Keratinocyte (primary cell): ENCODE results near the gene GTPBP6. TPM values are rescaled to one million over a fixed set of nuclear protein-coding genes. Genes with fewer than 3 reads are reported as not detected.

Source experiments
- DNase-seq: peaks from one replicate; pipeline ENCODE4 v3.0.0-alpha.2; 2011; ENCODE audit warnings: low read depth, missing footprints, low spot score
- FAIRE-seq: peaks from 2 replicates; lab custom pipeline; 2011; peaks lifted over from hg19 to GRCh38; lab: Jason Lieb, UNC
- H2AFZ ChIP-seq: 2 replicates; pipeline ENCODE4 v1.6.0; 2012; ENCODE audit warnings: low read length, control low read depth, inconsistent platforms; ENCODE audit not compliant: control insufficient read depth
- H3K27ac ChIP-seq: 2 replicates; pipeline ENCODE4 v1.5.1; 2011; ENCODE audit warnings: low read length; ENCODE audit not compliant: control insufficient read depth, insufficient read depth
- H3K27me3 ChIP-seq: 3 replicates; pipeline ENCODE4 v1.6.0; 2011; ENCODE audit warnings: low read length; ENCODE audit not compliant: control insufficient read depth, insufficient read depth; ENCODE audit errors: extremely low read depth
- H3K36me3 ChIP-seq, 2 experiments: 2 replicates in 1 of 2; 3 replicates in 1 of 2; pipeline ENCODE4 v1.5.1; 2011; ENCODE audit warnings: low read length in 2 of 2, mild to moderate bottlenecking in 1 of 2; ENCODE audit not compliant: control insufficient read depth in 2 of 2, insufficient read depth in 2 of 2; ENCODE audit errors: extremely low read depth in 1 of 2
- H3K4me1 ChIP-seq: 3 replicates; pipeline ENCODE4 v1.5.1; 2011; ENCODE audit warnings: low read length; ENCODE audit not compliant: control insufficient read depth, insufficient read depth; ENCODE audit errors: extremely low read depth
- H3K4me2 ChIP-seq: 3 replicates; pipeline ENCODE4 v1.6.0; 2011; ENCODE audit warnings: low read depth, low read length; ENCODE audit not compliant: control insufficient read depth, insufficient read depth; ENCODE audit errors: extremely low read depth
- H3K4me3 ChIP-seq, 3 experiments: fragments of 200-600 bp in 1 of 3; sonication (generic) in 1 of 3; 2 replicates in 2 of 3; 3 replicates in 1 of 3; pipeline ENCODE4 v1.5.1; 2011 to 2016; ENCODE audit warnings: low read length in 3 of 3, mild to moderate bottlenecking in 3 of 3, control low read depth in 2 of 3, inconsistent platforms in 1 of 3, low read depth in 1 of 3, mixed read lengths in 1 of 3, mixed run types in 1 of 3, moderate library complexity in 1 of 3; ENCODE audit not compliant: control insufficient read depth in 2 of 3, insufficient read depth in 2 of 3; ENCODE audit errors: extremely low read depth in 1 of 3
- H3K79me2 ChIP-seq: 2 replicates; pipeline ENCODE4 v1.6.0; 2012; ENCODE audit warnings: low read length; ENCODE audit not compliant: control insufficient read depth, insufficient read depth
- H3K9ac ChIP-seq: 3 replicates; pipeline ENCODE4 v1.6.0; 2011; ENCODE audit warnings: low read length; ENCODE audit not compliant: control insufficient read depth, insufficient read depth; ENCODE audit errors: extremely low read depth
- H3K9me1 ChIP-seq: 3 replicates; pipeline ENCODE4 v1.6.0; 2011; ENCODE audit warnings: low read length; ENCODE audit not compliant: control insufficient read depth, insufficient read depth; ENCODE audit errors: extremely low read depth
- H3K9me3 ChIP-seq: 2 replicates; pipeline ENCODE4 v1.5.1; 2012; ENCODE audit warnings: low read depth, low read length; ENCODE audit not compliant: control insufficient read depth
- H4K20me1 ChIP-seq: 3 replicates; pipeline ENCODE4 v1.6.0; 2011; ENCODE audit warnings: low read length; ENCODE audit not compliant: control insufficient read depth, insufficient read depth; ENCODE audit errors: extremely low read depth
- EZH2 ChIP-seq: IDR thresholded peaks from one replicate; pipeline ENCODE4 v1.6.1; 2012; ENCODE audit warnings: inconsistent platforms, mild to moderate bottlenecking, low read length, moderate library complexity
- dilution Hi-C: fragments of 300-500 bp; cut with MboI; formaldehyde crosslinking; loops from one replicate; pipeline ENCODE4 v1.7.0; 2020; ENCODE audit warnings: low sequenced_read_pairs; ENCODE audit not compliant: extremely low pct_ligation_motif_present
- polyA plus RNA-seq, 5 experiments: library from polyadenylated mRNA; depleted of rRNA in 3 of 5; stranded (reverse) in 3 of 5; stranded (forward) in 1 of 5; unstranded in 1 of 5; fragments of >200 nt; gene quantifications; 1 replicate in 1 of 5; 2 replicates in 3 of 5; 3 replicates in 1 of 5; pipeline versions ENCODE4 v1.2.1 to v1.2.3, GENCODE V29; 2011 to 2012; ENCODE audit warnings: missing spikeins in 2 of 5, low read depth in 1 of 5, low replicate concordance in 1 of 5
- TF ChIP-seq, protein P1 (sequence below), 3 experiments: IDR thresholded peaks in 1 of 3; conservative IDR thresholded peaks in 1 of 3; optimal IDR thresholded peaks in 1 of 3; 2 replicates in 2 of 3; 3 replicates in 1 of 3; pipeline versions ENCODE3 to v1.5.1; 2011; ENCODE audit warnings: low read length in 3 of 3, mild to moderate bottlenecking in 3 of 3, moderate library complexity in 2 of 3, control low read depth in 1 of 3, inconsistent platforms in 1 of 3; ENCODE audit not compliant: insufficient read depth in 2 of 3; ENCODE audit errors: extremely low read depth in 1 of 3

The GTPBP6 gene
- polyA plus RNA-seq, 1 donor (not counting 4 experiments of a cell fraction or from before 2014, with no cell fraction given): 16.7 TPM

DNA sequence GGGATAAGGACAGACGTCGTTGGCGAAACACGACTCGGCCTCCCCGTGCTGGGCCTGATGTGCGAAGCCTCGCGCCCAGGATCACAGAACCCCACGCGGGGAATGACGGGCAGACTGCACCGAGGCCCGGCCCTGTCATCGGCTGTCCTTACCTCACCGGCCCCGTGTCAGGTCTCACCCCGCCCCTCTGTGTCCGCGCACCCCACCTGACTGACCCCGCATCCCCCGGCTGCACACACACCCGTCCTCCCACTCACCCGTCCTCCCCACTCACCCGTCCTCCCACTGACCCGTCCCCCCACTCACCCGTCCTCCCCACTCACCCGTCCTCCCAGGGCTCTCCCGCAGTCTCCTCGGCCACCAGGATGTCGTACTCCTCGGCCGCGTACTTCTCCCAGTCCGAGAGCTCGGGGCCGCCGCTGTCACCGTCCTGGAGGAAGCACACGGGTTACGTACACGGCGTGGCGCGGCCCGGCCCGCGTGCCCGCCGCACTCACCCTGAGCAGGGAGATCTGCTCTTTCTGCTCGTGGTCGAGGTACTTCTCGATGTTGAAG lies 19.8 kb upstream of the GTPBP6 start:
- no peak for TF ChIP-seq EZH2
- H3K9me1 ChIP-seq: no peaks in the 10 kb centered on the region
- no peak overlapping the region for H3K4me3 ChIP-seq
- no peaks in the 10 kb centered on the region for H3K27me3 ChIP-seq
- FAIRE-seq: no peak
- no peaks in the 10 kb centered on the region for H3K4me1 ChIP-seq
- no peak for DNase-seq
- H3K36me3 ChIP-seq: peaks cover 0 to under 1% of the 10 kb centered on the region in 2 experiments
- no peak overlapping the region for H3K4me2 ChIP-seq
- H4K20me1 ChIP-seq: no peaks in the 10 kb centered on the region
- dilution Hi-C loops: no loop called here
- H3K27ac ChIP-seq: no peak overlapping the region
- no peaks in the 10 kb centered on the region for H3K79me2 ChIP-seq
- H3K9ac ChIP-seq: no peak overlapping the region
- H3K9me3 ChIP-seq: peaks cover 2% of the 10 kb centered on the region
- no peak overlapping the region for H2AFZ ChIP-seq

DNA sequence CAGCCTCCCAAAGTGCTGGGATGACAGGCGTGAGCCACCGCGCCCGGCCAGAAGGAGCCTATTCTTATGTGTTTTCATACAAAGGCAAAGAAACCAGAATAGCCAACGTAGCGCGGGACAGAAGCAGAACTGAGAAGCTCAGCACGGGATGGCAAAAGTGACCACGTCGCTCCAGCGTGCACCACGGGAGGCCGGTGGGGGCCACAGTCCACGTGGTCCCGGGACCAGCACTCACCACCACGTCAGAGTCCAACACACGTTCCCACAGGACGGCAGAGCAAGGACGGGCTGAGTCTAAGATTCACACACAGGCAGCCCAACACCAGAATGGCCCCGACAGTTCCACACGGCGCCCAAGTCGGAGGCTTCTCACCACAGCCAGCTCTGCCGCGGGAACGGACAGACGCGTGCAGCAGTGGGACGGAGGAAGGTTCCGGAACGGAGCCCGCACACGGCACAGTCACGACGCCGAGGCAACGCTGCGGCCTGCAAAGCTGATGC lies 18.8 kb upstream of the GTPBP6 start:
- Histone ChIP-seq H3K27ac (no peak overlapping the region), H3K4me1 (no peaks in the 10 kb centered on the region), H3K9ac (no peak overlapping the region), H3K27me3 (no peaks in the 10 kb centered on the region), H2AFZ (no peak overlapping the region), H3K9me3 (peaks cover 2% of the 10 kb centered on the region), H3K9me1 (no peaks in the 10 kb centered on the region), H3K4me2 (no peak overlapping the region), H4K20me1 (no peaks in the 10 kb centered on the region), H3K36me3 (peaks cover 0 to 2% of the 10 kb centered on the region in 2 experiments), H3K4me3 (no peak overlapping the region), H3K79me2 (no peaks in the 10 kb centered on the region)
- no peak for TF ChIP-seq EZH2
- TF ChIP-seq, protein P1, sequence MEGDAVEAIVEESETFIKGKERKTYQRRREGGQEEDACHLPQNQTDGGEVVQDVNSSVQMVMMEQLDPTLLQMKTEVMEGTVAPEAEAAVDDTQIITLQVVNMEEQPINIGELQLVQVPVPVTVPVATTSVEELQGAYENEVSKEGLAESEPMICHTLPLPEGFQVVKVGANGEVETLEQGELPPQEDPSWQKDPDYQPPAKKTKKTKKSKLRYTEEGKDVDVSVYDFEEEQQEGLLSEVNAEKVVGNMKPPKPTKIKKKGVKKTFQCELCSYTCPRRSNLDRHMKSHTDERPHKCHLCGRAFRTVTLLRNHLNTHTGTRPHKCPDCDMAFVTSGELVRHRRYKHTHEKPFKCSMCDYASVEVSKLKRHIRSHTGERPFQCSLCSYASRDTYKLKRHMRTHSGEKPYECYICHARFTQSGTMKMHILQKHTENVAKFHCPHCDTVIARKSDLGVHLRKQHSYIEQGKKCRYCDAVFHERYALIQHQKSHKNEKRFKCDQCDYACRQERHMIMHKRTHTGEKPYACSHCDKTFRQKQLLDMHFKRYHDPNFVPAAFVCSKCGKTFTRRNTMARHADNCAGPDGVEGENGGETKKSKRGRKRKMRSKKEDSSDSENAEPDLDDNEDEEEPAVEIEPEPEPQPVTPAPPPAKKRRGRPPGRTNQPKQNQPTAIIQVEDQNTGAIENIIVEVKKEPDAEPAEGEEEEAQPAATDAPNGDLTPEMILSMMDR (optimal IDR thresholded peaks at IDR 0.05 in 1 of 3, IDR thresholded peaks at IDR 0.05 in 1 of 3, conservative IDR thresholded peaks at IDR 0.05 in 1 of 3; ENCODE audit: extremely low read depth in 1 of 3, insufficient read depth in 2 of 3, low read length in 3 of 3): no peak
- dilution Hi-C loops: no loop called here
- no peak for DNase-seq
- no peak for FAIRE-seq

DNA sequence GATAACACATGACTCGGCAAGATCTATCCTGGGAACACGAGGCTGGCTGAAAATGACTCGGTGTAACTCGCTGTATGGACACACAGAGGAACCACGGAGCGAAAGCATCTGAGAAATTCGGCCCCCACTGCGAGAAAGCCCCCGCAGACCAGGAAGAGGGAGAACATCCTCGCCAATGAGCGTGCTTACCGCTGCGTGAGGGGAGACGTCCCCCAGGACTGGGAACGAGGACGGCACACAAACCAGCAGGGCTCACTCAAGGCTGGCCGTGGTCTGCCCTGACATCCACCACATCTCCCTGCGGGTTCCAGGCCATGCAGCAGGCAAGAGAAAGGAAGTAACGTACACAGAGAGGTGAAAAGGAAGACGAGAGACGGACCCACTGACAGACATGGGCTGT lies 17.6 kb upstream of the GTPBP6 start:
- H3K9me1 ChIP-seq: no peaks in the 10 kb centered on the region
- H3K36me3 ChIP-seq: peaks cover 0 to 2% of the 10 kb centered on the region in 2 experiments
- no peaks in the 10 kb centered on the region for H3K79me2 ChIP-seq
- H3K9ac ChIP-seq: no peak overlapping the region
- FAIRE-seq (no peak), DNase-seq (no peak)
- H3K4me2 ChIP-seq: no peak overlapping the region
- H3K27ac ChIP-seq: no peak overlapping the region
- peaks cover 5% of the 10 kb centered on the region for H3K27me3 ChIP-seq
- H2AFZ ChIP-seq: no peak overlapping the region
- no peak overlapping the region for H3K4me3 ChIP-seq
- TF ChIP-seq, protein P1 (optimal IDR thresholded peaks at IDR 0.05 in 1 of 3, IDR thresholded peaks at IDR 0.05 in 1 of 3, conservative IDR thresholded peaks at IDR 0.05 in 1 of 3; ENCODE audit: extremely low read depth in 1 of 3, insufficient read depth in 2 of 3, low read length in 3 of 3): no peak
- no peak for TF ChIP-seq EZH2
- dilution Hi-C loops: no loop called here
- no peaks in the 10 kb centered on the region for H3K9me3 ChIP-seq
- no peaks in the 10 kb centered on the region for H3K4me1 ChIP-seq
- H4K20me1 ChIP-seq: no peaks in the 10 kb centered on the region
